NCI-H1436 (cell line): ENCODE data around the gene APEX2.
"Not testable (repeated sequence)": the region's sequence is repeated elsewhere in the genome, so short reads cannot be mapped to it uniquely, and the experiment has no call there.

Experiments
- DNase-seq: peaks from one replicate; lab custom pipeline; 2025; lab: John Stamatoyannopoulos, UW

APEX2 gene

DNA sequence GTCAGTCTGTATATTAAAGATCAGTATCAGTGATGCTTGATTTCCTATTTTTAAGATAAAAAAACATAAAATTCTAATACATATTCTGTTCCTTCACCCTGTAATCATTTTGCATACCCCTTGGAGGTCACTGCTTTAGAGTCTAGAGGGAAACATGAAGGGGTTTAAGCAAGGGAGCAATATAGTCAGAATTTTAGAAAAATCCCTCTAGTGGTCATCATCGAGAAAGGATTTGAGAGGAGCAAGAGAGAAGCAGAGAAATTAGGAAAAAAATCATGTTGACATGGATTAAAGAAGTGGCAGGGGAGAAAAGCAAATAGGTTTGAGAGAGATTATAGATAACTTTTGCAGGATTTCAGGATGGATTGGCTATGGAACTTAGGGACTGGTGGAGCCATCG is 11.1 kb downstream of the APEX2 start:
- DNase-seq: no peak

- DNase-seq: no peak
Observed at GRCh38 chrX:55014897-55015299, 14.7 kb downstream of the APEX2 start.

DNA sequence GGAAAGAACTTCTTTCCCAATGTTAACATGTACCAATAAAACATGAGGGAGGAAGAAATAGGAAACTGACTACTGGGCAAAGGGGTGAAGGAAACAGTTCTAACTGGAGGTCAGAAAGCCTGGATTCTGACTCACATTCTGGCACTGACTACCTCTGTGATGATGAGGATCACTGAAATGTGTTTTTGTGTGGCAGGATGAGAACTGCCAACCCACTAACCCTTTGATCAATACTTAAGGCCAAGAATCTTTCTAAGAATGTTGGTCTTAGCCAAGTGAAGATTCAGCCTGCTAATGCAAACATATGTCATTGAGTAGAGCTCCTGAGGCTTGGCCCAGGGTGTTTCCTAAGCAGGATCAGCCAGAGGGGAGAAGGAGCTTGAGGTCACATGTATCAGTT is 26.0 kb downstream of the APEX2 start:
- DNase-seq: no peak

DNA sequence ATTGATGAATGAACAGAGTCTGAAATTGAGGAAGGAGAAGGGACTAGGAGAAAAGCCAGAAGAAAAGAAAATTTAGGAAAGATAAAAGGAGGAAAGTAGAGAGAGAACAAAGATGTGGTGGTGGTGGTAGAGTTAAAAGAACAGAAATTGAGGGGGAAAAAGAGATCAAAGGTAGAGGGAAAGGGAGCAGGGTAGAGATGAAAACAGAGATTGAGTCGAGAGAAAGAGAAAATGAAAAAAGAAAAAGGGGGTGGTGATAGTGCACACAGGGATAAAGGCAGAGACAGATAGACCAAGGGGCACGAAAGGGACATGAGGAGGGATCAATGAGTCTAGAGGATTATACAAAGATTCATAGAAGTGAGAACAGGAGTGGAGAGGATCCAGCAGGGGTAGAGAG is 26.7 kb downstream of the APEX2 start:
- DNase-seq: no peak

DNA sequence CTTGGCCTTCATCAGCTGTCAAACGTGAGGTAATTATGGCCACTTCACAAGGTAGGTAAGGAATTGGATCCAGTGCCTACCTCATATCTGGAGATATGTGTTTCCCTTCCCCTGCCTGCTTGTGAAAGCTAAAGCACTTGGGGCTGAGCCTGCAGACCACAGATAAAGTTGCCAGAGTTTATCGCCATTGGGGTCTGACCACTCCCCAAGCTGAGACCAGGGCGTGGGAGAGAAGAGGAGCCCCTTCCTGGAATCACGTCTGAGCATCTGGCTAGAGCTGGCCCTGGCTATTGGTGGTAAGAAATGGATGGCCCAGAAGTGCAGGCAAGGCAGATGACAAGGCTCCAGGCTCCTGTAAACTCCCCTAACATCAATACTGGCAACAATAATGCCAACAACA is 27.9 kb downstream of the APEX2 start:
- DNase-seq: no peak

- no peak for DNase-seq
Observed at GRCh38 chrX:55028611-55029010, 28.4 kb downstream of the APEX2 start.

DNA sequence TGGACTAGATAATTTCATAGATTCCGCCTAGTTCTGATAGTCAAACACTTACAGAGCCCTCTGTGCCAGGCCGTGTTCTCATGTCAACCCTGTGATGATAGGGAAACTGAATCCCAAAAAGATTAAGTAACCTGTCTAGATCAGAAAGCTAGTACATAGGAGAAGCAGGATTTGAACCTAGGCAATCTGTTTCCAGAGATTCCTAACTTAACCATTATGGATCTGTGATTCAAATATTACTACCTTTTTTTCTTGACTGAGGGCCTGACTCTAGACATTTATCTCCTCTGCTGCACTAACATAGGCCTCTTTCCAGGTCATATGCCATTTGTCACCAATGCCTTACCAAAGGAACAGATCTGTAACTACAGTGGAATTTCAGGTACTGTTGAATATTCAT is 29.1 kb downstream of the APEX2 start:
- no peak for DNase-seq

DNA sequence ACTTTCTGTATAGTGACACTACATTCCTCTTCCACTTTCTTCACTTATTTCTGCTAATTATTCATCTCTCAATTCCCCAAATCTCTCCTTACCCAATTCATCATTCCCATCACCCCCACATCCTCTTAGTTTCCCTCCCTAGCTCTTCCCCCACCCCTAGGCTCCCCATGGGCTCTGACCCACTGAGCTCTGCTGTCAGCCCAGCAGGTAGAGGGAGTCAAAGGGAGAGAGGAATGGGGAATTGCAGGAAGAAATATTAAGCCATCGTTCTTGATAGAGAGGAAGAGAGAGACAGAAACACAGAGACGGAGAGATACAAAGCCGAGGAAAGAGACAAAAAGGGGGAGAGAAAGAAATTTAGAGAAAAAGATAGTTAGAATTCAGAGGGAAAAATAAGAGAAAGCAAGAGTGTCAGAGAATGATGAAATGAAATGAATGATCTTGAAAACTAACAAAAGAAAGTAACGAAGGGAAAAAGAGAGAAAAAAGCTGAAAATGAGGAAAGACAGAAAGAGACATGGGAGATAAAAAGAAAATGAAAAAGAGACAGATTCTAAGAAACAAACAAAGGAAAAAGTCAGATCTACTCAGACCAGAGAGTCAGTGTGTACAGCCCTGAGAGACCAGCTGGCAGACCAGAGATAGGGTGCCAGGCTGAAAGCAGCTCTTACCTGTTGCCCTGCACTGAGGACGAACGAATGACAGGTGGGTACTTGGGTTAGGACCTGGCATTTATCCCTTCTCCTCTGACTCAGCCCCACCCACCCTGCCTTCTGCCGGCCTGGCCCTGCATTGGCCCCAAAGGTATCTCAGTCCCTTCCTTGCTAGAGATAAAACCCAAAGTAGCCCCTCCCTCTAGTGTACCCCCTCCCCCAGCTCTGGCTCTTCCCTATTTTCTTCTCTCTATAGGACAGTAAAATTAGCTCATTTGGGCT is 30.4 kb downstream of the APEX2 start, which contains the start of gene ALAS2:
Gene ALAS2 (minus strand): TSS at position 707 of the 935 bp plus-strand sequence. CDS start 4,977 bp downstream, outside the sequence.
- no peak for DNase-seq

DNA sequence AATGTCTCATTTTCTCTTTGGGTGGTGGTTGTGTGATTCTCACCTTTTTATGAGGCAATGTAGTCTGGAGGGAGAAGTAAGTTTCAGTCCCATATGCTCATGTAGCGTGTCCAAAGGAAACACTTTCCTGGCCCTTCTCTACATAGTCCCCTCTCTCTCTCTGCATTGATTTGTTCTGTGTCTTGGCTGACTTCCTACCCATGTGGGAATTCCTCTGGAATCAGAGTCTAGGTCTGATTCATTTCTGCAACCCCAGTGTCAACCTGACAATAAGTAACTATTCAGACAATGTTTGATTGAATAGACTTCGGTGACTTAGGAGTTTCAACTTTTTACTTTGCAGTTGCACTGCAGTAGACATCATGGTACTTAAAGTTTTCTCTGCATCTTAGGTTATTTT is 33.3 kb downstream of the APEX2 start:
- DNase-seq: no peak

DNA sequence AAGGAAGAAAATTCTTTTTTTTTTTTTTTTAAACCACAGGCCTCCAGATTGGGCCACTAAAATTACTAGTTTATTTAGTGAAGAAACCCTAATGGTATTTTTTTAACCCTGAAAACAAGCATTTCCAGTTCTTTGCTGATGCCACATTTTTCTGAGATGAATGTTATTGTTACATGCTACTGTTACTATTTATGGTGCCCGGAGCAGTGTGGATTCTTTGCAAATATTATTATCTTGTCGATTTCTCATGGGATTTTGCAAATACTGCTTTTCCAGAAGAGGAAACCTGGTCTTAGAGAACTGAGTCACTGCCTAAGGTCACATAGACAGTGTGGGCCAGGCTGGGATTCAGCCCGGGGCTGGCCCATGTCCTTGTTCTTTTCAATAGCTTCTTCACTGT is 39.3 kb downstream of the APEX2 start:
- no peak for DNase-seq

- DNase-seq: no peak
Observed at GRCh38 chrX:55041514-55041913, 41.4 kb downstream of the APEX2 start.

- DNase-seq: not testable (repeated sequence)
Observed at GRCh38 chrX:55050599-55050998, 50.4 kb downstream of the APEX2 start.

GRCh38 chrX:55056820-55057674 is 56.9 kb downstream of the APEX2 start:
- DNase-seq: no peak

DNA sequence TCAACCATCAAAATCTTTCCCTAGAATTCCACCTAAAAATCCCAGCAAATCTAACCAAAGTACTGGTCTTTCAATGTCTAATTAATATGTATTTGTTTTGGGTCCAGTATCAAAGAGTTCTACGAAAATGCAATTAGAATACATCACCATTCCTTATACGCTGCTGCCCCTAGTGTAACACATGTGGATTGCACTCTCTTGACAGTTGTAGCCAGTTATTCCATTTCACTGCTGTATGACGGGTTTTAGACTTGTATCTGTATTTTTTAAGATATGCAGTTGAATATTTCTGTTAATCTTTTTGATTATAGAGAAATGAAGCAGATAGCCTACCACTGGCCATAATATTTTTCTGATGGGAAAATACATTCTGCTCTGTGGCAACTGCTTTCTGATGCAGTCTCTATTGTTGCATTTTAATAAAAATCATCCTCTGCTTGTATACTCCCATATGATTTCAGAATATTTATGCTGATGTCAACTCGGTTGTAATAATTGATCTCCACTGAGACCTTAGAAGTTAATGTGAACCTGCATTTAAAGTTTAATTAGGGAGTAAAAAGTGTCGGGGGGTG is 57.6 kb downstream of the APEX2 start:
- DNase-seq: peak; percentile 17
